NOMO-1 treated with dmso at 0.1 percent for 144 hours (cell line): ENCODE data around the gene NENF.
"Not testable (repeated sequence)": the region's sequence is repeated elsewhere in the genome, so short reads cannot be mapped to it uniquely, and the experiment has no call there.

Source experiments
- DNase-seq: peaks from one replicate; lab custom pipeline; 2025; ENCODE audit not compliant: unreplicated experiment; lab: John Stamatoyannopoulos, UW

Gene NENF

DNA sequence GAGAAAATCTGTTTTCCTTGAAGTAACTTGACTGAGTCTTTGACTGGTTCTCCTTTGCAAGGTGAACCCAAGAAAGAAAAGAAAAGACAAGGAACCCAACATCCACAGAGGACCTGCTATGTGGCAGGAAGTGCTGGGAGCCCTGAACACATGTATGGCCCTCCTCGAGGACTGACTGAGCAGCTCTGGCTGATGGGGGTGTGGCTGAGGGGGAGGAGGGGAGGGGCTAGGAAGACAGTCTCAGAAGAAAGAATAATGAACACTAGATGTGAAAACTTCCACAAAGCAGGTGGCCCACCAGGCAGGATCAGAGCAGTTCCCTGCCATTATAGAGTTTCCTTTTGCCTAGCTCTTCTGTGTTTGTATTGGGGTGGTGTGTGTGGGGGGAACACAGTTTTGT lies 26.1 kb downstream of the NENF start:
- DNase-seq, result no peak

- DNase-seq, result no peak
Measured at GRCh38 chr1:212459656-212460055, 26.9 kb downstream of the NENF start.

- no peak for DNase-seq
Measured at GRCh38 chr1:212460376-212460775, 27.7 kb downstream of the NENF start.

DNA sequence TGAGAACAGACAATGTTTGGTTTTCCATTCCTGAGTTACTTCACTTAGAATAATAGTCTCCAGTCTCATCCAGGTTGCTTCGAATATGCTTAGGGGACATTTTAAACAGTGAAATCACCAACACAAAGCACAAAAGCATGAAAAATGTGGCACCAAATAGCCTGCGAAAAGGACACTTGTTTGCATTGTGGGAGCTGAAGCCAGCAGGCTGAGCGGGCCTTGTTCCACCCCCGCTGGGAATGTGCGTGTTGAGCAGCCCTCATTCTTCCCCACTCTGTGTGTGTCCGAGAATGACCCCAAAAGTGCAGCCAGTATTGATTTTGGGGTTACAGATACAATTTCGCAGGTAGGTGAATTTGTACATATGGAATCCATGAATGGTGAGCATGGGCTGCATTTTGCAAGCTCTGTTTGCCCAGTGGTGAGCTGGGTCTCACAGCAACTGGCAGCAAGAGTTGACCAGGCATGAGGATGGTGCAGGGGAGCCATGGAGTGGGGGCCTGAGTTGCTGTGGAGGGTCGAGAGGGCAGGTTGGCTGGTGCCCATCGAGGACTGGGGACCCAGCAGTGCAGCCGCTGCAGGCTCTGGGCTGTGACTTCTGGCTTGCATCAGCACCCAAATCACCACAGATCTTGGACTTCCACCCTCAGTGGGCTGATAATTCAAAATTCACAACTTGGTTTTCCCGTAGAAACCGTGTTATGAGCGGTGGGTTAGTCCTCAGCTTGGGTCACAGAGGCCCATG lies 29.4 kb downstream of the NENF start:
- DNase-seq, result no peak

- DNase-seq, result no peak
Measured at GRCh38 chr1:212463565-212464285, 31.0 kb downstream of the NENF start.

DNA sequence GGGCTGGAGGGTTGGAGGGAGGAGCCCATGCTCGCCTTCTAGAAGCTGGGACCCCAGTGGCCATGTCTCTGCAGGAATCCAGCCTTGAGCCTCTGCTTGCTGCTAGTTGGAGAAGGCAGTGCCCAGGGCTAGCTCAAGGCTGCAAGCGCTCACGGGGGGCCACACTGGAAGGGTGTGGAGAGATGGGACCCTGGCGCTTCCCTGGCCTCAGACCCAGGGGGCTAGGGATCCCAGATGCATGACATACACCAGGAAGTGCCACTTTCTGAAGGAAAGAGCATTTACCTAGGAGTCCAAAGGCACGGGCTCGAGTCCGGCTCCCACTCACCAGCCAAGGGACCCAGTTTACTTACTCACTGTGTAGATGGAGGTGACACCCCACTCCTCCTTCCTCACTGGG lies 32.6 kb downstream of the NENF start:
- no peak for DNase-seq

DNA sequence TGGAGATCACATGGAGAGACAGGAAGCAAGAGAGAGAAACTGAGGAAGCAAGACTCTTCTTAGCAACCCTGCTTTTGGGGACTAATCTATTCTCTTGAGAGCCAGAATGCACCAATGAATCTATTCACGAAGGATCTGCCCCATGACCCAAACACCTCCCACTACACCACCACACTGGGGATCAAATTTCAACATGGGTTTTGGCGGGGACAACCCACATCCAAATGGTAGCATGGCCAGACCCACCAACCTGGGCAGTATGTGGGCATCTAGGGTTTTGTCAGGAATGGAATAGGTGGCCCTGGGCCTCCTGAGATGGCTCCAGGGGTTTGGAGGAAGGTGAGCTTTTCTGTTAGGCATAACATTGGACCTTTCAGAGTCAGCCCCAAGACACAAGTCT lies 33.7 kb downstream of the NENF start:
- DNase-seq, result no peak

DNA sequence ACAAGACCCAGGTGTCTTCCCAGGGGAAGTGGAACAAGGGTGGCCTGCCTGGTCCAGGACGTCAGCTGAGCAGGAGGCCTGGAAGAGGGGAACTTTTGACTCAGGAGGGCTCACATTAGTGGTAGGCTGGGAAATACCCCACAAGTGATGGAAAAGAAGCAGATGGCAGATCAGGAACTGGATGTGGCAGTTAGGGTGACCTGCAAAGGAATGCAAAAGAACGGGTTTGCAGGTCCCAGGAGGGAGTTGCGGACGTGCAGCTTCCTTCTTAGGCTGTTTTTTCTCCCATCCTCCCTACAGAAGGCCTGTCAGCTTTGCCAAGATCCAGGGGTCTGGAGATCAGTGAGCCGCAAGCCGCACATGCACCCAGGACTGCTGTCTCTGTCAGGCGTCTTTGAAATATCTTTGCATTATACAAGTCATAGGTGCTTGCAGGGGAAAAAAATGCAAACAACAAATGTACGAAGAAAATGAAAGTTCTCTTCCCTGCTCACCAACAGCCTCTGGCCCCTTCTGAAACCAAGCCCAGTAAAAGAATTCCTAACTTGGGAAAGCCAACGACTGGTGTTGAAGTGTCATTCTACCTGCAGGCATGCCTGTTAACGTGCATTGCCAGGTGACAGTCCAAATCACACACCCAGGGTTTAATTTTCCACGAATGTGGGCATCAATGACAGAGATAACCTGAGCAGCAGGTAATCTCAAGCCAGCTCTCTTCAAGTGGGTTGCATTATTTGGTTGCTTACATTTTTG lies 34.4 kb downstream of the NENF start:
- DNase-seq, result no peak

DNA sequence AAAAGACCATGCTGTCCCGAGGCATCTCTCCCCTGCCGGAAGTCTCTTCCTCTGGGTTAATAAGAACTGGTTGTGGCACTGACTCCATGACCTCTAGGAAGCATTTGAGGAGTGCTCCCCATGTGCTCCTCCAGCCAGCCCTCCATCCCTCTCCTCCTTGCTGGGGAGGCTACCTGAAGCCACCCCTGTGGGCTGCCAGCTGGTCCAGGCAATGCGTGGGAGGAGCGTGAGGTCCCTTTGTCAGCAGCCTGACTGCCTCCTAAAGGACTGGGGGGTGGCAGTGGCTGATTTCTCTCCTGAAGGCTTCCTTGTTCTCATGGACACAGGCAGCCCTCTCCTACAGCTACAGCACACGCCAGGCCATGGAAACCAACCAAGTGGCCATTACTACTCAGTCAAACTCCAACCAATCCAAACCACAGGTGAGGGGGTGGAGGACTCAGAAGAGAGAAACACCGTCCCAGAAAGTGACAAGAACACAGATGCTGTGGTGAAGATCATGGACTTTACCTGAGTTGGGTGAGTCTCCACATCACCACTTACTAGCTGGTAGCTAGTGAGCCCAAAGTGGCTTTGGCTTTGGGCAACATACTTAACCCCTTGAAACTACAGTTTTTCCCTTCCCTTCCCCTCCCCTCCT lies 35.2 kb downstream of the NENF start:
- DNase-seq, result no peak

DNA sequence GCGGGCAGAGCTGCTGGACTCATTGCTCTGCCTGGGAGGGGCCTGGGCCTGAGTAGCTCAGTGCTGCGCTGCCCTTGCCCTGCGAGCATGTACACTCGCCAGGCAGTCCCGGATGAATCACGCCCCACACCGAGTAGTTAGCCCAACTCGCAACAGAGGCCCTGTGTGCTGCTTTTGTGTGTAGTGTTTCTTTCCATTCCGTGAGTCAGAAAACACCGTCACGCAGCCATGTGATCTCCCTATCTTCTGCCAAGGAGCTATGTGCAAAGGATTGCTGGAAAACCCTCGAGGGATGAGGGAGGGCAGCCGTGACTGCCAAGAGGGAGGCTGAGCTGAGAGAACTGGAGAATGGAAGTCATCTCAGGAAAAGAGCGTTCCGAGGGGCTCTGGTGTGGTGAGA lies 37.3 kb downstream of the NENF start:
- DNase-seq, result no peak

GRCh38 chr1:212471286-212471685 lies 38.6 kb downstream of the NENF start:
- no peak for DNase-seq

- no peak for DNase-seq
Measured at GRCh38 chr1:212471891-212472675, 39.4 kb downstream of the NENF start.

GRCh38 chr1:212473729-212474128 lies 41.0 kb downstream of the NENF start:
- DNase-seq, result no peak

DNA sequence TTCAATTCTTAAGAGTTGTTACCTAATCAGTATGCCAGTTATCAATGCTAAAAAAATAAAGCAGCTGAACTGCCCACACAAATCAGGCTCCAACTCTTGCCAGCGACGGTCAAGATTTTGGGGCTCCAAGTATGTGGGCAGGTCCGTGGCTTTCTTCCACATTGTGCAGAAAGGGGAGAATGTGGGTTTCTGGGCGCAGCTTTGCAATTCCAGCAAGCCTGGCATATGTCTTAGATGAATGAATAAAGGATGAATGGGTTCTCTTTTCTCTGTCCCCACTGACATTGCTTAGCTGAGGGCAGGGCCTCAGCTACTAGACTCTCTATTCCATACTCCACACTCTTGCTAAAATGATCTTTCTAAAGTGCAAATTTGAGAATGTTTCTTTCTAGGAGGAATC lies 42.4 kb downstream of the NENF start:
- DNase-seq, result no peak

GRCh38 chr1:212475831-212476230 lies 43.1 kb downstream of the NENF start:
- not testable (repeated sequence) for DNase-seq

DNA sequence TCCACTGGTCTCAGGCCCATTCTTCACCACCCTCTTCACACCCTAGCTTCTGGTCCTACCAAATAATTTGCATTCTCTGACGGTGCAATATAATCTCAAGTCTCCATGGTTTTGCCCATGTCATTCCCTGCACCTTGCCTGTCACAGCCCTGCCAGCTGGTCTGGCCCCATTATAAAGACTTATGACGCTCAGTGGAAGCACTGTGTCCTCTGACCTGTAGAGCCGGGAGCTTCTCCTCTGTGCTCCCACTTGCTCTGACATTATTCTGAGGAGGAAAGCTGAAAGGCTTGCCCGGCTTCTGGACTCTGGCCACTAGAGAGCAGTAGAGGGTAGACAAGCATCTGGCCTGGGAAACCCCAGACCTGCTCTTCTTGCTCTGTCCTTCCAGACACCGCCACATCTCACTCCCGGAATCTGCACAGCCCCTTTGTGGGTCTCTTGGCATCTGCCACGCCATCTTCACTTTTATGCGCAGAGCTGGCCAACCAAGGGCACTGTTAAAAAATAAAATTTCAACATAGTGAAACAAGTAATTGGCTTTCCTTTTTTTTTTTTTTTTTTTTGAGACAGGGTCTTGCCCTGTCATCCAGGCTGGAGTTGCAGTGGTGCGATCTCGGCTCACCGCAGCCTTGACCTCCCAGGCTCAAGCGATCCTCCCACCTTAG lies 44.4 kb downstream of the NENF start:
- DNase-seq, result peak; percentile 65

- DNase-seq, result no peak
Measured at GRCh38 chr1:212477680-212478466, 45.2 kb downstream of the NENF start.

GRCh38 chr1:212478467-212479025 lies 45.8 kb downstream of the NENF start:
- no peak for DNase-seq

- DNase-seq, result no peak
Measured at GRCh38 chr1:212479188-212479587, 46.5 kb downstream of the NENF start.
